PFSK-1 (cell line): ENCODE data around the gene NPAS4.

Source experiments
- FOXP2 ChIP-seq: optimal IDR thresholded peaks from 2 replicates; pipeline ENCODE3; 2011; ENCODE audit warnings: borderline replicate concordance, control low read depth, inconsistent platforms; ENCODE audit not compliant: insufficient read depth; ENCODE audit errors: extremely low read length, extremely low read depth
- POLR2AphosphoS5 ChIP-seq: IDR thresholded peaks from 2 replicates; pipeline ENCODE4 v1.6.1; 2012; ENCODE audit warnings: low read depth, mild to moderate bottlenecking, control low read depth, low read length, moderate library complexity
- REST ChIP-seq, 2 experiments: IDR thresholded peaks; 2 replicates each; pipeline versions ENCODE4 v1.6.1 to v1.8.0; 2011 to 2012; ENCODE audit warnings: low read depth in 2 of 2, low read length in 2 of 2, control low read depth in 1 of 2, inconsistent platforms in 1 of 2, mild to moderate bottlenecking in 1 of 2, moderate library complexity in 1 of 2; ENCODE audit not compliant: insufficient read depth in 1 of 2
- TAF1 ChIP-seq: IDR thresholded peaks from 2 replicates; pipeline ENCODE4 v1.6.1; 2012; ENCODE audit warnings: low read length, control low read depth, borderline replicate concordance; ENCODE audit not compliant: insufficient read depth

GRCh38 chr11:66457826-66458225, 37.0 kb downstream of the NPAS4 start:
- no peak for TF ChIP-seq POLR2AphosphoS5
- TF ChIP-seq TAF1, result no peak
- no peak for TF ChIP-seq REST (IDR thresholded peaks at IDR 0.05; ENCODE audit: insufficient read depth in 1 of 2, low read depth in 2 of 2, low read length in 2 of 2)
- TF ChIP-seq FOXP2, result no peak
